ENCODE results near the gene ADAM17. TPM values are rescaled to one million over a fixed set of nuclear protein-coding genes. Genes with fewer than 3 reads are reported as not detected.

ADAM17 gene
- total and polyA plus RNA-seq, 2 of the 8 experiments (the other 6 are each of a cell fraction or from before 2014, with no cell fraction given) = 6.5 to 23.5 TPM

- TF ChIP-seq RFX5 (IDR thresholded peaks at IDR 0.05; ENCODE audit: borderline replicate concordance, low read depth, low read length) (no peak), CTBP2 (IDR thresholded peaks at IDR 0.05; ENCODE audit: borderline replicate concordance, insufficient read depth, insufficient read length, low read length) (no peak), RNF2 (IDR thresholded peaks at IDR 0.05; ENCODE audit: borderline replicate concordance, low read depth, low read length, missing control alignments, poor library complexity, severe bottlenecking) (no peak), SIX5 (IDR thresholded peaks at IDR 0.05; ENCODE audit: low read depth, low read length) (no peak)
These were observed 20.5 kb downstream of the ADAM17 start (continued) for GRCh38 chr2:9535177-9535576.

Data from H1 (cell line).